GM19023 (cell line): ENCODE data around the gene FIZ1.
"Not testable (repeated sequence)": the region's sequence is repeated elsewhere in the genome, so short reads cannot be mapped to it uniquely, and the experiment has no call there.

ENCODE experiments used
- ATAC-seq: cut with Tn5 transposase; IDR thresholded peaks from one replicate; pipeline ENCODE4 v1.9.1; 2021; ENCODE audit warnings: mild to moderate bottlenecking, moderate library complexity; ENCODE audit not compliant: unreplicated experiment

Gene FIZ1

GRCh38 chr19:55578031-55578760, 21.1 kb downstream of the FIZ1 start:
- no peak for ATAC-seq

GRCh38 chr19:55576746-55577145, 22.6 kb downstream of the FIZ1 start:
- no peak for ATAC-seq

- ATAC-seq, result not testable (repeated sequence)
Measured at GRCh38 chr19:55573929-55574328, 25.4 kb downstream of the FIZ1 start.

- ATAC-seq, result not testable (repeated sequence)
Measured at GRCh38 chr19:55569477-55569876, 29.8 kb downstream of the FIZ1 start.

- ATAC-seq, result no peak
Measured at GRCh38 chr19:55567708-55568328, 31.5 kb downstream of the FIZ1 start.

GRCh38 chr19:55566823-55567222, 32.5 kb downstream of the FIZ1 start:
- ATAC-seq, result no peak

- ATAC-seq, result no peak
Measured at GRCh38 chr19:55563261-55563690, 36.0 kb downstream of the FIZ1 start.

GRCh38 chr19:55559684-55560083, 39.6 kb downstream of the FIZ1 start:
- ATAC-seq, result no peak

- ATAC-seq, result no peak
Measured at GRCh38 chr19:55554741-55555152, 44.6 kb downstream of the FIZ1 start.

GRCh38 chr19:55554302-55554701, 45.0 kb downstream of the FIZ1 start:
- no peak for ATAC-seq

- ATAC-seq, result no peak
Measured at GRCh38 chr19:55553217-55554182, 45.8 kb downstream of the FIZ1 start.

GRCh38 chr19:55552620-55553019, 46.7 kb downstream of the FIZ1 start:
- no peak for ATAC-seq

GRCh38 chr19:55552206-55552605, 47.1 kb downstream of the FIZ1 start:
- no peak for ATAC-seq

GRCh38 chr19:55550321-55550650, 49.0 kb downstream of the FIZ1 start:
- no peak for ATAC-seq

- ATAC-seq, result no peak
Measured at GRCh38 chr19:55549500-55550320, 49.6 kb downstream of the FIZ1 start.

GRCh38 chr19:55546822-55547614, 52.3 kb downstream of the FIZ1 start:
- ATAC-seq, result no peak

GRCh38 chr19:55546011-55546410, 53.3 kb downstream of the FIZ1 start:
- ATAC-seq, result no peak

GRCh38 chr19:55545443-55545842, 53.9 kb downstream of the FIZ1 start, which contains the start of gene SBK3:
TSS of gene SBK3 (minus strand) at chr19:55545543. CDS start at chr19:55545543, 0 bp downstream.
- ATAC-seq, result no peak

- no peak for ATAC-seq
Measured at GRCh38 chr19:55544776-55545439, 54.4 kb downstream of the FIZ1 start.
